Measurements from ENCODE around the gene SPATA9. TPM values are rescaled to one million over a fixed set of nuclear protein-coding genes. Genes with fewer than 3 reads are reported as not detected.

The SPATA9 gene
- total RNA-seq, 4 donors from 2014 or later: 0.76 TPM; not detected in 3

DNA sequence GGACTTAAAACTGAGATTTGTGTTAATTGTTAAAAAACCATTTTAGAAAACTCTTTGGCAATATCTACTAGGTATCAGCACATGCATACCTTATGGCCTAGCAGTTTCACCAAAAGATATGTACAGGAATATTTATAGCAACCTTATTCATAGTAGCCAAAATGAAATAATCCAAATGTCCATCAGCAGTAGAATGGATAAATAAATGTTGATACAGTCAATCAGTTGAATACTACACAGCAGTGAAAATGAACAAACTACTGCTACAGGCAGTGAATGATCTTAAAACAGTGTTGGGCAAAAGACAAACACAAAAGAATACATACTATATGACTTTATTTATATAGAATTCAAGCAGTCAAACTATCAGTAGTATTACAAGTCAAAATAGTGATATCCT, 19.8 kb downstream of the SPATA9 start:
- ATAC-seq: no peak
- Histone ChIP-seq H3K4me1 (peaks cover 3 to 7% of the 10 kb centered on the region in 2 donors), H3K27ac (no peak overlapping the region), H3K9me3 (no peaks in the 10 kb centered on the region), H3K36me3 (no peaks in the 10 kb centered on the region), H3K4me3 (no peak overlapping the region), H3K27me3 (no peaks in the 10 kb centered on the region)
- no peak for TF ChIP-seq POLR2A (IDR thresholded peaks at IDR 0.05)
- TF ChIP-seq, protein P1, sequence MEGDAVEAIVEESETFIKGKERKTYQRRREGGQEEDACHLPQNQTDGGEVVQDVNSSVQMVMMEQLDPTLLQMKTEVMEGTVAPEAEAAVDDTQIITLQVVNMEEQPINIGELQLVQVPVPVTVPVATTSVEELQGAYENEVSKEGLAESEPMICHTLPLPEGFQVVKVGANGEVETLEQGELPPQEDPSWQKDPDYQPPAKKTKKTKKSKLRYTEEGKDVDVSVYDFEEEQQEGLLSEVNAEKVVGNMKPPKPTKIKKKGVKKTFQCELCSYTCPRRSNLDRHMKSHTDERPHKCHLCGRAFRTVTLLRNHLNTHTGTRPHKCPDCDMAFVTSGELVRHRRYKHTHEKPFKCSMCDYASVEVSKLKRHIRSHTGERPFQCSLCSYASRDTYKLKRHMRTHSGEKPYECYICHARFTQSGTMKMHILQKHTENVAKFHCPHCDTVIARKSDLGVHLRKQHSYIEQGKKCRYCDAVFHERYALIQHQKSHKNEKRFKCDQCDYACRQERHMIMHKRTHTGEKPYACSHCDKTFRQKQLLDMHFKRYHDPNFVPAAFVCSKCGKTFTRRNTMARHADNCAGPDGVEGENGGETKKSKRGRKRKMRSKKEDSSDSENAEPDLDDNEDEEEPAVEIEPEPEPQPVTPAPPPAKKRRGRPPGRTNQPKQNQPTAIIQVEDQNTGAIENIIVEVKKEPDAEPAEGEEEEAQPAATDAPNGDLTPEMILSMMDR (IDR thresholded peaks at IDR 0.05 in 4 of 5, conservative IDR thresholded peaks at IDR 0.05 in 1 of 5): no peak
- intact Hi-C loops (cut with DNase I; ENCODE audit: low total_unique reads): no loop called here
- in situ Hi-C loops (cut with MboI; ENCODE audit: low sequenced_read_pairs in 4 of 4): loop anchor here (5.0 to 25.0 kb wide), 5 partner anchors 62 to 674 kb away; no protein-coding TSS in a partner anchor
- no peak for DNase-seq

DNA sequence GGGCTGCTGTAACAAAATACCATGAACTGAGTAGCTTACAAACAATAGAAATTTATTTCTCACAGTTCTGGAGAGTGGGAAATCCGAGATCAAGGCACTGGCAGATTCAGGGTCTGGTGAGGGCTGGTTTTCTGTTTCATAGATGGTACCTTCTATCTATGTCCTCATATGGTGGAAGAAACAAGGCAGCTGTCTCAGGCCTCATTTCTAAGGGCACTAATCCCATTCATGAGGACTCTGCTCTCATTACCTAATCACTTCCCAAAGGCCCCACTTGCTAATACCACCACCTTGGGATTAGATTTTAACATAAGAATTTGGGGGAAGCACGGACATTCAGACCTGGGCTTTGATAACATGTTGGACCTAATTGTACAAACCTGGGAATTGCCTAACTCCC, 22.7 kb downstream of the SPATA9 start:
- Histone ChIP-seq H3K4me3 (no peak overlapping the region), H3K27ac (no peak overlapping the region), H3K9me3 (no peaks in the 10 kb centered on the region), H3K27me3 (no peaks in the 10 kb centered on the region), H3K36me3 (no peaks in the 10 kb centered on the region), H3K4me1 (peaks cover 3 to 7% of the 10 kb centered on the region in 2 donors)
- DNase-seq: no peak
- in situ Hi-C loops (cut with MboI; ENCODE audit: low sequenced_read_pairs in 4 of 4): loop anchor here (5.0 to 25.0 kb wide), 5 partner anchors 65 to 677 kb away; no protein-coding TSS in a partner anchor
- TF ChIP-seq, protein P1 (IDR thresholded peaks at IDR 0.05 in 4 of 5, conservative IDR thresholded peaks at IDR 0.05 in 1 of 5): no peak
- no peak for TF ChIP-seq POLR2A (IDR thresholded peaks at IDR 0.05)
- ATAC-seq: no peak
- intact Hi-C loops (cut with DNase I; ENCODE audit: low total_unique reads): no loop called here

DNA sequence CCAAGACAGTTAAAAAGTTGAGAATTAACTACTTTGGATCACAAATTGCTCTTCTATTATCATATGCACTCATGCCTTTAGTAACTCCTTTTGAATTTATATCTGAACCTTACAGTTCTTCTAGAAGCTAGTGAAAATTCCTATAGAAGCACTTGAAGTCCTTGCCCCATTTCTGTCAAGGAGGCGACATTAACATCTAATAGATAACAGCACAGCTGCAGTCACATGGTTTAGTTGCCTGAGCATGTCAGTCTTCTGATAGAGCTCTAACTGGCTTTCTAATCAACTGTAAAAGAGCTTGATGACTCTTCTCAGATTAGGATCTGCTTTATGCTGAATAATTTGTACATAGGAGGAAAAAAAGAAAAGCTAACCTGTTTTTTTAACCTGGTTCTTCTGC, 27.2 kb downstream of the SPATA9 start:
- Histone ChIP-seq H3K9me3 (no peaks in the 10 kb centered on the region), H3K4me3 (no peak overlapping the region), H3K27me3 (no peaks in the 10 kb centered on the region), H3K4me1 (peaks cover 0 to 1% of the 10 kb centered on the region in 2 donors), H3K36me3 (no peaks in the 10 kb centered on the region), H3K27ac (no peak overlapping the region)
- intact Hi-C loops (cut with DNase I; ENCODE audit: low total_unique reads) (no loop called here), in situ Hi-C loops (cut with MboI; ENCODE audit: low sequenced_read_pairs in 4 of 4) (loop anchor here in 3 of 4 donors (5.0 to 25.0 kb wide), 2 partner anchors 192 to 682 kb away; no protein-coding TSS in a partner anchor)
- ATAC-seq (no peak), DNase-seq (no peak)
- TF ChIP-seq, protein P1 (IDR thresholded peaks at IDR 0.05 in 4 of 5, conservative IDR thresholded peaks at IDR 0.05 in 1 of 5): no peak
- TF ChIP-seq POLR2A (IDR thresholded peaks at IDR 0.05): no peak

DNA sequence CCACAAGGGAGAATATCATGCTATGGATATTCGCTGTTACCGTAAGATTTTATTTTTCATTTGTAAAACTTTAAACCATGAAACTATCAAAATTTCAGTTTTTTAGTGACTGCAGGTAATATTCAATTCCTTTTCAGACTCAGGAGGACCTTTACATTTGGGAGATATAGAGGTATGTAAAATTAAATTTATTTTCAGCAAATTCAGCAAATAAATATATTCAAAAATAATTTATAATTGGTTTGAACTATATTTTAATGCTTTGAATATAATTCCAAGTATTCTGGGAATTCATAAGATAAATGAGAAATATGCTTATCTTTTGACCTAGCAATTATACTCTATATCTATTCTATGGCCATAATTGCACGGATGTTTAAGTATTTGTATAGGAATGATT, 28.6 kb downstream of the SPATA9 start:
- no peaks in the 10 kb centered on the region for H3K27me3 ChIP-seq
- no peak for ATAC-seq
- in situ Hi-C loops (cut with MboI; ENCODE audit: low sequenced_read_pairs in 4 of 4): loop anchor here in 2 of 4 donors (25.0 kb wide), 1 partner anchor 683 kb away; no protein-coding TSS in a partner anchor
- intact Hi-C loops (cut with DNase I; ENCODE audit: low total_unique reads): no loop called here
- no peak overlapping the region for H3K27ac ChIP-seq
- H3K4me1 ChIP-seq: peaks cover 0 to 12% of the 10 kb centered on the region in 2 donors
- H3K9me3 ChIP-seq: no peaks in the 10 kb centered on the region
- no peak for TF ChIP-seq POLR2A (IDR thresholded peaks at IDR 0.05)
- TF ChIP-seq, protein P1 (IDR thresholded peaks at IDR 0.05 in 4 of 5, conservative IDR thresholded peaks at IDR 0.05 in 1 of 5): no peak
- DNase-seq: no peak
- H3K36me3 ChIP-seq: no peaks in the 10 kb centered on the region
- no peak overlapping the region for H3K4me3 ChIP-seq

DNA sequence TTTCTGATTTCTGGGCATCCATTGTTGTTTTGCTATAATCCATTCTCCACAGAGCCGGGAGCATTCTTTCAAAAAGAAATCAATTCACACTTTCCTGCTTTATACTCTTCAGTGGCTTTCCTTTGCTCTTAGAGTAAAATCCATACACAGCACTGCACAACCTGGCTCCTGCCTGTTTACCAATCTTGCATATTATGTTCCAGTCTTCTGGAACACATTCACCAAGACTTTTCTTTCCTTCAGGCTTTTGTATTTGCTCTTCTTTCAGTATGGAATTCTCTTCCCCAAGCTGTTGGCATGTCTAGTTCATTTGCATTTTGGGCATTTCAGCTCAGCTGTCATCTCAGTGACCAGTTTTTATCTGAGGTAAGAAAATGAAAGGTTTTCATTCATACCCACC, 29.9 kb downstream of the SPATA9 start:
- TF ChIP-seq, protein P1 (IDR thresholded peaks at IDR 0.05 in 4 of 5, conservative IDR thresholded peaks at IDR 0.05 in 1 of 5): no peak
- no peak for TF ChIP-seq POLR2A (IDR thresholded peaks at IDR 0.05)
- no peaks in the 10 kb centered on the region for H3K9me3 ChIP-seq
- no peak overlapping the region for H3K4me3 ChIP-seq
- no peak for ATAC-seq
- intact Hi-C loops (cut with DNase I; ENCODE audit: low total_unique reads) (no loop called here), in situ Hi-C loops (cut with MboI; ENCODE audit: low sequenced_read_pairs in 4 of 4) (loop anchor here in 2 of 4 donors (25.0 kb wide), 1 partner anchor 684 kb away; no protein-coding TSS in a partner anchor)
- no peaks in the 10 kb centered on the region for H3K36me3 ChIP-seq
- H3K27me3 ChIP-seq: no peaks in the 10 kb centered on the region
- H3K4me1 ChIP-seq: peaks cover 2 to 17% of the 10 kb centered on the region in 2 donors
- no peak overlapping the region for H3K27ac ChIP-seq
- no peak for DNase-seq
